Stimulated activated CD4-positive, alpha-beta T cell treated with anti-CD3 and anti-CD28 coated beads, TNF-alpha, amount 100 ng/mL, for 1 hour (primary cell): ENCODE data around the gene PEX11A.

Experiments used
- DNase-seq, 3 donors: peaks; one replicate each; pipeline ENCODE4 v3.0.0-alpha.2; 2020; ENCODE audit warnings: low read depth in 3 of 3, low spot score in 1 of 3

Gene PEX11A

DNA sequence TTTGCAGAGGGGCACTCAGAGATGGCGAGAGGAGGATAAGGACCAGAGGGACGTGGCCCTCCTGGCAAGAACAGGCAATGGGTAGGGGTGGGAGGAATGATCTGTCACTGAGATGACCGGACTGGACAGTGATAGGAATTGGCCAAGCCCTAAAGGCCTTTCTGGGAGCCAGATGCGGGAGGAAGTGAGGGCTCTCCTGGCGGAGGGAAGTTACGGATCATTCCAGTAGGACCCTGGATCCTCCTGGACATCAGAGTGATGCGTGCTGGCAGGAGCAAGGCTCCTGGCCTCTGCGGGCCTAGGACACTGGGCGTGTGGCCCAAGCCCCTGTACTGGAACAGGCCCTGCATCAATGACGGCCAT is 58.7 kb downstream of the PEX11A start:
- DNase-seq: no peak
